ENCODE measurements around the gene ALKBH1.

GRCh38 chr14:77709412-77709811, 1.6 kb upstream of the ALKBH1 start:
- TF ChIP-seq ZNF747 (CRISPR knock-in tag; IDR thresholded peaks at IDR 0.05; ENCODE audit: borderline replicate concordance), result no peak
- TF ChIP-seq, protein P1, sequence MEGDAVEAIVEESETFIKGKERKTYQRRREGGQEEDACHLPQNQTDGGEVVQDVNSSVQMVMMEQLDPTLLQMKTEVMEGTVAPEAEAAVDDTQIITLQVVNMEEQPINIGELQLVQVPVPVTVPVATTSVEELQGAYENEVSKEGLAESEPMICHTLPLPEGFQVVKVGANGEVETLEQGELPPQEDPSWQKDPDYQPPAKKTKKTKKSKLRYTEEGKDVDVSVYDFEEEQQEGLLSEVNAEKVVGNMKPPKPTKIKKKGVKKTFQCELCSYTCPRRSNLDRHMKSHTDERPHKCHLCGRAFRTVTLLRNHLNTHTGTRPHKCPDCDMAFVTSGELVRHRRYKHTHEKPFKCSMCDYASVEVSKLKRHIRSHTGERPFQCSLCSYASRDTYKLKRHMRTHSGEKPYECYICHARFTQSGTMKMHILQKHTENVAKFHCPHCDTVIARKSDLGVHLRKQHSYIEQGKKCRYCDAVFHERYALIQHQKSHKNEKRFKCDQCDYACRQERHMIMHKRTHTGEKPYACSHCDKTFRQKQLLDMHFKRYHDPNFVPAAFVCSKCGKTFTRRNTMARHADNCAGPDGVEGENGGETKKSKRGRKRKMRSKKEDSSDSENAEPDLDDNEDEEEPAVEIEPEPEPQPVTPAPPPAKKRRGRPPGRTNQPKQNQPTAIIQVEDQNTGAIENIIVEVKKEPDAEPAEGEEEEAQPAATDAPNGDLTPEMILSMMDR (CRISPR knock-in tag; IDR thresholded peaks at IDR 0.05), result no peak
- no peak for TF ChIP-seq ZNF441 (CRISPR knock-in tag; IDR thresholded peaks at IDR 0.05; ENCODE audit: borderline replicate concordance)
- no peak for TF ChIP-seq ELF4 (CRISPR knock-in tag; IDR thresholded peaks at IDR 0.05; ENCODE audit: borderline replicate concordance)
- no peak for TF ChIP-seq HDAC6 (IDR thresholded peaks at IDR 0.05; ENCODE audit: low read depth, low read length)
- TF ChIP-seq, protein P2, sequence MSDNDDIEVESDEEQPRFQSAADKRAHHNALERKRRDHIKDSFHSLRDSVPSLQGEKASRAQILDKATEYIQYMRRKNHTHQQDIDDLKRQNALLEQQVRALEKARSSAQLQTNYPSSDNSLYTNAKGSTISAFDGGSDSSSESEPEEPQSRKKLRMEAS (IDR thresholded peaks at IDR 0.05), result no peak
